Left hindlimb (tissue), 1 donor: ENCODE measurements around the gene SMAD3.
A peak's percentile ranks its signal among the peaks of the same experiment; 100 is the strongest.

Experiments used
- DNase-seq: peaks from one replicate; pipeline ENCODE4 v3.0.0-alpha.2; 2018

SMAD3 gene

DNA sequence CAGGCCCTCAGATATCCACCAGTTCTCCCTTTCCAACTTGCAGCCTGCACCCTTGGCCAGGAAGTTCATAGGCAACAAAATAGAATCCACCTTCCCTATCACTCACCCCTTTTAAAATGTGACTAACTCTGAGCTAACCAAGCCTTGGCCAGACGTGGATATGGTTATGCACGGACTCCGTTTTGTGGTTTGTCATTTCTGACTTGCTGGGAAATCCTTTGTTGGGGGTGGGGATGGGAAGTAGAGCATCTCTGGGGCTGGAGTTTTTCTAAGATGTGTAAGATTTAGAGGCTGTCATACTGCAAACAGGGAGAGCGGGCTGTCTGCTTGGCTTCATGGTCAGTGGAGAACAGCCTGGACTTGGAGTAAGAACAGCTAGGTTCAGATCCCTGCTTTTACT is 62.6 kb downstream of the SMAD3 start:
- no peak for DNase-seq

DNA sequence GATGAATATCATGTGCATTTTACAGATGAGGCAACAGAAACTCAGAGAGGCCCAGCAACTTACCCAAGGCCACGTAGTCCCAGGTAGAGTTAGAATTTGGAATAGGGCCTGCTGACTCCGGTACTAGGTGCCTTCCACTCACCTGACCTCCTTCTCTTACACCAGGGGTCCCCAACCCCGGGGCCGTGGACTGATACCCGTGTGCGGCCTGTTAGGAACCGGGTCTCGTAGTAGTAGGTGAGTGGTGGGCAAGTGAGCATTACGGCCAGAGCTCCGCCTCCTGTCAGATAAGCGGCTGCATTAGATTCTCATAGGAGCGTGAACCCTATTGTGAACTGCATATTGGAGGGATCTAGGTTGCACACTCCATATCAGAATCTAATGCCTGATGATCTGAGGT is 64.8 kb downstream of the SMAD3 start:
- DNase-seq: no peak

- no peak for DNase-seq
Observed at GRCh38 chr15:67130673-67131601, 65.5 kb downstream of the SMAD3 start.

DNA sequence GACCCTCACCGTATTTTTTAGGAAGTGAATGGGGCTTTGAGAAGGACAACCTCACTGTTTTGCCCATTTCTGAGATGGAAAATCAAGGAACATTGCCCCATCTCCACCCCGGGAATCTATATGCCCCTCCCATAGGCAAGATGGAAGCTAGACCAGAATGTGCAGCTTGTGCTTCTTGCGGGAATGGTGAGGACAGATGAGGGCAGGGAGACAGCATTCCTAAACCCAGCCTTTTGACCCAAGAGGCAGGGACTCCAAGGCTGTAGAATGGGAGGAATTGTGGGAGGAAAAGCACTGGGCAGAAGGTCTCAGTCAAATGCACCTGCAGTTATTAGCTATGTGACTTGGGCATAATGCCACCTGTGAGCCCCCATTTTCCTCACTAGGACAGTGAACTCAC is 66.9 kb downstream of the SMAD3 start:
- no peak for DNase-seq

GRCh38 chr15:67133026-67133425 is 67.6 kb downstream of the SMAD3 start:
- DNase-seq: no peak

GRCh38 chr15:67133738-67134066 is 68.3 kb downstream of the SMAD3 start:
- no peak for DNase-seq

DNA sequence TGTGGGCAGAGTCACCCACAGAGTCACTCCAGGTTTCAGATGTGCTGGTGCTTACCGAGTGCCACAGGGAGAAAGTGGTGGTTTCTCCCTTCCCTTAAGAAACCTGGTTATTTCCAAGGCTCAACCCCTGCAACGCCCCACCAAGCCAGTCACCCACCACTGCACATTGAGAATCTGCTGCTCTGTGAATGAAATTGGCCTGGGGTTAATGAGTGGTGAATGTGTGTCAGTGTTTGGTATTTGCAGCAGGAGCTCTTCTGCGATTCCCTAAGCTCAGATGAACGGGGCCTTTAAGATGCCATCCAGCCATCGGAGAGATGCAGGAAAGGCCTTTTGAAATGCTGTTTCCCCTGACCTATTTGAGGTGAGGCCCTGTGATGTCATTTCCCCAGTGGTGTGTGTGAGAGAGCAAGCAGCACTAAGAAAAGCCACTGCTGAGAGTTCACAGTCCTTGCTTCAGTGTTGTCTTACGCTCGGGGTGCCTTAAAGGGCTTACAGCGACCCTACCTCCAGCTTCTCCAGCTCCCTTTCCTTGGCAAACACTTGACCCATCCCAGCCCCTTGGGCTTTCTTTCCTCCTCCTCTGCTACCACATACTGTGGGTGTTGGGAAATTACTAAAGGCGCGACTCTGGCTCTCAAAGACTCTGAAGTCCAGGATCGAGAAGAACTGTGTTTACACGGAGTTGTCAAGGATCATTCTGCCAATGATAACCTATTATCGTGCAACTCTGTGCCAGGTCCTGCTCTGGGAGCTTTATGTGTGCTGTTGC is 68.9 kb downstream of the SMAD3 start:
- DNase-seq: no peak

DNA sequence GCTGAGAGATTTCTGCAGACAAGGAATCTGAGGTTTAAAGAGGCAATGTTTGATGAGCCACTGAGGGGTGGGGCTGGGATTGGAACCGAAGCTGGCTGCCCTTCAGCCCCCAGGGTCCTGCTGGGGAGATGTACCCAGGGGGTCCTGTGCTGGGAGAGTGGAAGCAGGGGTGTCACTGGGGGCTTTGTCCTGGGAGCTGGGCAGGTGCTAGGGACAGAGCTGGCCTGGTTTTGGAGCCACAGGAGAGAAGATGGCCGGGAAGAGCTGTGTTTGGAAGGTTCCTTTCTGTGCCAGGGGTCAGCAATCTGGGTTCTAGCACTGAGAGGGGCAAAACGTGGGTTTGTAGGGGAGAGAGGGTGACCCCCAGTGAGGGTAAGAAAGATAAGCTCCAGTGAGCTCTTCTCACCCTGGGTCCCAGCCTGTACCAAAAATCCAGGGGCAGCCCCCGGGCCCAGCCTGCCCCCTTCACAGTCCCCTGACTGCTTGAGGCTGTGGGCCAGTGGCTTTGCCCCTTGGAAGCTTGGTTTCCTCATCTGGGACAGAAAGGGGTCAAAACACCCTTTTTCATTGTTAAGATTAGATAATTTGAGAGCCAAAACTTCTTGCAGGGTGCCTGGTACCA is 69.6 kb downstream of the SMAD3 start:
- DNase-seq: no peak

- no peak for DNase-seq
Observed at GRCh38 chr15:67135494-67135893, 70.1 kb downstream of the SMAD3 start.

- no peak for DNase-seq
Observed at GRCh38 chr15:67136802-67137201, 71.4 kb downstream of the SMAD3 start.

DNA sequence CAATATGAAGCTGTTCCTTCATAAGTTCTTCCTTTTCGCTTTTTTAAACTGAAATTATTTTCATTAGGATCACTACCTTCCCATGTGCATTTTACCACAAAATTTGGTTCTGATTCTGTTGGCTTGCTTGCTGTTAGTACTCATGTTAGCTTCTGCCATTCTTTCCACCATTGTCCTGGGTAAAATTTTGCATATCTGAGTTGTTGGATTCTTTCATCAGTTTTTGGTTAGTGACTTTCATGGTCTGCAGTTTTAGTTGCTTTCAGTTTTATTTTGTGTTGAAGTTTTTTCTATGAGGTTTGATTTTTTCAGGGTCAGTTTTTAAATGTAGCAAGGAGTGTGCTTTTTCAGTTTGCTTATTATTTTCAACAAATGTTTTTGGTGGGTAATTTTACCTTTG is 71.9 kb downstream of the SMAD3 start:
- no peak for DNase-seq

GRCh38 chr15:67137951-67138848 is 72.8 kb downstream of the SMAD3 start:
- no peak for DNase-seq

GRCh38 chr15:67138891-67139855 is 73.8 kb downstream of the SMAD3 start:
- DNase-seq: no peak

DNA sequence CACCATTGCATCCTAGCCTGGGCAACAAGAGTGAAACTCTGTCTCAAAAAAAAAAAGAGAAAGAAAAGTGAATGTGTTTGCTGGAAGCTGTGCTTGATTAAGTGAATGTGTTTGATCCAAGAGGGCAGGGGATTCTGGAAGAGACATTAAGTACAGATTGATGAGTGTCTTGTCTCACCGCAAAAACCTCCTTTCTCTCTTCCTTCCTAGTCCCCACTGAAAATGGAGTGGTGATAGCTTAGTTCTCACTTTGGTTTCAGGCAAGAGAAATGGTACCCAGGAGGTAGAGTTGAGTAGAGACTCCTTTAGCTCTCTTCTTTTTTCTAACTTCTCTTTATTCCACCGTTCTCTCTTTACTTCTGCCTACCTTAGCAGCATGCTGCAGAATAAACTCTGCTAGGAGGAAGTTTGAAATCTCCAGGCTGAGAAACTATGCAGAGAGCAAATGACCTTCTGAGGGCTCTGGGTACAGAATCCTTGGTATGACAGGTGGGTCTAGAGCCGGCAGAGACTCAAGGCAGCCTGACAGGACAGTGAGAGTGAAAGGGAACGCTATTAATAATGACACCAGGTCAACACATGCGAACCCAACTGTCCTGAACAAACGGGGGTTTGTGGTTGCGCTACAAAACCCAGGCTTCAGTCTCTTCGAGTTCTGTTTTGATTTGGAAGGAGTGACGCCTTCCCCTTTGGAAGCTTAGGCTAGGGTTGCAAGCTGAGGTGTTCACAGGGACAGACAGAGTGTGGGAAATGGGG is 74.9 kb downstream of the SMAD3 start:
- DNase-seq: no peak

GRCh38 chr15:67142092-67142766 is 76.8 kb downstream of the SMAD3 start:
- no peak for DNase-seq

DNA sequence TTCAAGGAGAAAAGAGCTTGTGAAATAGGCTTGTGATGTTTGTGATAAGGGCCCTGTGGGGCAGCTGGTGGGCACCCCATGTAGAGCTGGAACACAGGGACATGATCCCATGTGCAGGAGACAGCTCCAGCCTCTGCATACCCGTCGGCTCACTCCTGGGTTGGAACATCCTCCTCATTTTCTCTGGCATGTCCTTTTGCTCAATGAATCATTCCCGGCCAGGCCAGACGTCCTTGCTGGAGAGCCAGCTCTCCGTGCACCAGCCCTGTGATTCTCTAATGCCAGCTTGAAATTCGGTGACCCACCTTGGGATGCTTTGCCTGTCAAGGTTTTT is 77.3 kb downstream of the SMAD3 start:
- DNase-seq: no peak

DNA sequence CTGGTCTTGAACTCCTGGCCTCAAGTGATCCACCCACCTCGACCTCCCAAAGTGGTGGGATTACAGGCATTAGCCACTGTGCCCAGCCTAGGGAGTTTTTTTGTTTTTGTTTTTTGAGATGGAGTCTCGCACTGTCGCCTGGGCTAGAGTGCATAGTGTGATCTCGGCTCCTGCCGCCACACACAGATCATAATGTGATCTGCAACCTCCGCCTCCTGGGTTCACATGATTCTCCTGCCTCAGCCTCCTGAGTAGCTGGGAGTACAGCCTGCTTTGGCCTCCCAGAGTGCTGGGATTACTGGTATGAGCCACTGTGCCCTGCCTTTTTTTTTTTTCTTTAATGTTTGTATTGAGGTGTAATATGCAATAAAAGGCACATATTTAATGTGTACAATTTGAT is 78.2 kb downstream of the SMAD3 start:
- DNase-seq: no peak

DNA sequence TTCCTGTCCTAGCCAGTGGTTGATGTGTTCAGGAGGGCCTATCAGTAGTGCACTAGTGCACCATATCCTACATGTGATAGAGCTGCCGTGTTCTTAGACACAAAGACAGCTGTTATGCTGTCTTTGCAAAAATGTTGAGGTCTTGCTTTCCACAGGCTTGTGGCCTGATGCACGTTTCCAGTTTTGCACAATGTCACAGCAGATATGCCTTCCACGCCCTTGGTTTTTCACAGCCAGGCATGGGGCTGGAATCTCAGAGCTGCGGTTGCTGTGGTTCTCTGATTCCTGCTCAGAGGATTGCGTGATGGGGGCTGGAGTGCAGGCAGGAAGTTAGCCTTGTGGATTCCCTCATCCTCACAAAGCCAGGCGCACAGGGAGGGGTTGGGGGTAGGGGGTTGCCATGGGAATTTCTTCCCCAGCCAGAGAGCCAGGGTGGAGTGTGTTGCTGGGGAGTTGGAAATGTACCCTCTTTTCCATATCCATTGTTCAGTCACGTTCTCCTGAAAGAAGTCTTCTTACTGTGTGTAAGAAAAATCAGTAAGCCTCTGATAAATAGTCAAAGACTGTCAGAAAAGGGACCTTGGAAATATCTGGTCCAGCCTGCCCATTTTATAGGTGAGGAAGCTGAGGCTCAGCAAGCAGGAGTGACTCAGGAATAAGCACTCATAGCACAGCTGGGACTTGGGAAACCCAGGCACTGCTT is 79.4 kb downstream of the SMAD3 start:
- DNase-seq: peak; percentile 63

DNA sequence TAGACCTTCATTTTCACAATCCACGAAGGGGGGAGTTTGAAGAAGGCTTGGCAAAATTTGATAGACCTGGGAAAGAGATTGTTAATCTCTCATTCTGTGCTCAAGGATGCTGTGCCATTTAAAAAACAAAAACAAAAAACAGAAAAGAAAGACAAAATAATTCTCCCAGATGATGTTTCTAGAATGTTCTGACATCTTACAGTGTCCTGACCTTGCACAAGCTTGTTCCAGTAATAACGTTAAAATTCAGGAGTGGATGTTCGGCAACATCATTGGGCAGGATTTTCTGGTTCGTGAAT is 79.9 kb downstream of the SMAD3 start:
- DNase-seq: no peak

- DNase-seq: no peak
Observed at GRCh38 chr15:67145710-67146109, 80.3 kb downstream of the SMAD3 start.
